AG04450 (cell line): ENCODE data around the gene CEP104. TPM values are rescaled to one million over a fixed set of nuclear protein-coding genes. Genes with fewer than 3 reads are reported as not detected.

Experiments used
- CTCF ChIA-PET: fragments of 300-600, 350-600 bp; formaldehyde crosslinking; extraction: SDS; loops from one replicate; lab custom pipeline; 2022; ENCODE audit warnings: antibody characterized with exemption, inconsistent platforms; lab: Charles Lee
- POLR2A ChIA-PET: fragments of 350-600 bp; formaldehyde crosslinking; extraction: SDS; loops from one replicate; lab custom pipeline; 2021; ENCODE audit warnings: antibody characterized with exemption, inconsistent platforms; lab: Yijun Ruan, JAX
- DNase-seq: peaks from one replicate; pipeline ENCODE4 v3.0.0-alpha.2; 2011; ENCODE audit warnings: low read depth, low spot score
- H3K27ac ChIP-seq: one replicate; pipeline ENCODE4 v1.5.1; 2012; ENCODE audit warnings: low read depth, low read length, control low read depth
- H3K27me3 ChIP-seq: one replicate; pipeline ENCODE4 v1.6.0; 2012; ENCODE audit warnings: low read length; ENCODE audit not compliant: control insufficient read depth, insufficient read depth
- H3K4me3 ChIP-seq: 2 replicates; pipeline ENCODE4 v1.5.1; 2011; ENCODE audit warnings: mild to moderate bottlenecking, low read depth, low read length, control low read depth
- H3K9me3 ChIP-seq: 2 replicates; pipeline ENCODE4 v1.5.1; 2012; ENCODE audit warnings: low read length; ENCODE audit not compliant: control insufficient read depth, insufficient read depth
- polyA plus RNA-seq: library from polyadenylated mRNA; depleted of rRNA; stranded (reverse); fragments of >200 nt; gene quantifications from 2 replicates; pipeline ENCODE4 v1.2.3, GENCODE V29; 2011
- TF ChIP-seq, protein P1 (sequence below): IDR thresholded peaks from 2 replicates; pipeline ENCODE4 v1.5.1; 2011; ENCODE audit warnings: low read depth, low read length, control low read depth, inconsistent platforms

Gene CEP104
- polyA plus RNA-seq, 1 experiment = 38.4 TPM

- POLR2A ChIA-PET = interaction anchor here (1.7 kb wide), 1 partner anchor 40 kb away, joined by 4 read pairs; no protein-coding TSS in a partner anchor
- Histone ChIP-seq H3K27me3 (no peaks in the 10 kb centered on the region), H3K27ac (peak overlapping the region; percentile 21), H3K9me3 (peaks cover 8% of the 10 kb centered on the region), H3K4me3 (peak overlapping the region; percentile 97)
- TF ChIP-seq, protein P1, sequence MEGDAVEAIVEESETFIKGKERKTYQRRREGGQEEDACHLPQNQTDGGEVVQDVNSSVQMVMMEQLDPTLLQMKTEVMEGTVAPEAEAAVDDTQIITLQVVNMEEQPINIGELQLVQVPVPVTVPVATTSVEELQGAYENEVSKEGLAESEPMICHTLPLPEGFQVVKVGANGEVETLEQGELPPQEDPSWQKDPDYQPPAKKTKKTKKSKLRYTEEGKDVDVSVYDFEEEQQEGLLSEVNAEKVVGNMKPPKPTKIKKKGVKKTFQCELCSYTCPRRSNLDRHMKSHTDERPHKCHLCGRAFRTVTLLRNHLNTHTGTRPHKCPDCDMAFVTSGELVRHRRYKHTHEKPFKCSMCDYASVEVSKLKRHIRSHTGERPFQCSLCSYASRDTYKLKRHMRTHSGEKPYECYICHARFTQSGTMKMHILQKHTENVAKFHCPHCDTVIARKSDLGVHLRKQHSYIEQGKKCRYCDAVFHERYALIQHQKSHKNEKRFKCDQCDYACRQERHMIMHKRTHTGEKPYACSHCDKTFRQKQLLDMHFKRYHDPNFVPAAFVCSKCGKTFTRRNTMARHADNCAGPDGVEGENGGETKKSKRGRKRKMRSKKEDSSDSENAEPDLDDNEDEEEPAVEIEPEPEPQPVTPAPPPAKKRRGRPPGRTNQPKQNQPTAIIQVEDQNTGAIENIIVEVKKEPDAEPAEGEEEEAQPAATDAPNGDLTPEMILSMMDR = no peak
- CTCF ChIA-PET = no interaction called here
- no peak for DNase-seq
These were observed 42.2 kb upstream of the CEP104 start for GRCh38 chr1:3898994-3899753.

- CTCF ChIA-PET = no interaction called here
- POLR2A ChIA-PET = no interaction called here
- Histone ChIP-seq H3K4me3 (no peak overlapping the region; the same call in 1 of the 2 replicates), H3K9me3 (peaks cover 8% of the 10 kb centered on the region), H3K27ac (no peak overlapping the region), H3K27me3 (no peaks in the 10 kb centered on the region)
- TF ChIP-seq, protein P1 = no peak
- no peak for DNase-seq
These were observed 41.4 kb upstream of the CEP104 start for GRCh38 chr1:3898475-3898735.

DNA sequence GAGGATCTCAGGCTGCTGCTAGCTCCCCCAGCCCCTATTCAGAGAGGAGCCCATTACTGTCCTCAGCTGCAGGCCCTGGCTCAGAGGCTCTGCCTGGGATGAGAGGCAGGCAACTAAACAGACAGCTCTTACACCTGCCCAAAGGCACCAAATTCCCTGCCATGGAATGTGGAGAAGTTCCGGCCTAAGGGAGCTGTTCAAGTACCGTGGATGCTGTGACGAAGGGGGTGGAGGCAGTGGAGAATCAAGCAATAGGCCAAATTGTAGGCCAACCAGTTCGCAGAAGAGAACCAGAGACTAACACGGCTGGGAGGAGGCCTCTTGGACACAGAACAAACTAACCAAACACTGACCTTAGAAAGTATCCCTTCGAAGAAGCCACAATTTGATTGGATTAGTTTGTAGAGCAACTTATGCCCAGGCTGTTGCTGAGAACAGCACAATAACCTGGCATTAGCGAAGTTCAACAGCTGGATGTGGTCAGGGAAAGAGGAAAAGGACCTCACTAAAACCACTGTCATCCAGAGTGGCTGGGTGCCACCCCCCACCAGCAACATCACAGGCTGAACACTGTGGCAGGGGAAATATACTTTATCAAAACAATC, 39.5 kb upstream of the CEP104 start:
- H3K27ac ChIP-seq = peak overlapping the region; percentile 11
- CTCF ChIA-PET = no interaction called here
- DNase-seq = no peak

DNA sequence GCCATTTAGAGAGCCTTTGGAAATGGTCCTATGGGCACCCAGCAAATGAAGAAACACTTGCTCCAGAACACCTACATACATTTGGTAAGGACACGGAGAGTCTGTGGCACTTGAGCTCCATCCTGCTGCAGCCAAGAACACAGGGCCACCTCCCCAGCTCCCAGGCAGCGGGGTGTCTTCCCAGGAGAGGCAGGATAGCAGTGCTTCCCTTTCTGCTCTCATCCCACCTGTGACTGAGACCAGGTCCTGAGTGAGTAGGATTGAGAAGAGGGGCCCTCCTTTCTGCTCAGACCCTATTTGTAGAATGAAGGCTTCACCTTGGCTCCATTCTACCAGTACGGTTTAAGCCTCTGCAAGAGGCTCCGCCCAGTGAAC, 38.9 kb upstream of the CEP104 start:
- Histone ChIP-seq H3K9me3 (peaks cover 8% of the 10 kb centered on the region), H3K4me3 (no peak overlapping the region), H3K27me3 (no peaks in the 10 kb centered on the region), H3K27ac (no peak overlapping the region)
- POLR2A ChIA-PET = interaction anchor here (0.6 kb wide), 1 partner anchor 85 kb away, joined by 3 read pairs; no protein-coding TSS in a partner anchor
- CTCF ChIA-PET = no interaction called here
- no peak for DNase-seq
- TF ChIP-seq, protein P1 = no peak

More for the DNA sequence above, 39.5 kb upstream of the CEP104 start:
- H3K4me3 ChIP-seq = no peak overlapping the region
- TF ChIP-seq, protein P1 = no peak
- peaks cover 8% of the 10 kb centered on the region for H3K9me3 ChIP-seq
- H3K27me3 ChIP-seq = no peaks in the 10 kb centered on the region
- POLR2A ChIA-PET = no interaction called here

- no peak for DNase-seq
- peaks cover 8% of the 10 kb centered on the region for H3K9me3 ChIP-seq
- H3K4me3 ChIP-seq = no peak overlapping the region
- ChIA-PET CTCF (no interaction called here), POLR2A (interaction anchor here (0.6 kb wide), 1 partner anchor 85 kb away, joined by 3 read pairs; no protein-coding TSS in a partner anchor)
- TF ChIP-seq, protein P1 = no peak
- H3K27me3 ChIP-seq = no peaks in the 10 kb centered on the region
- H3K27ac ChIP-seq = peak overlapping the region; percentile 39
These were observed 38.4 kb upstream of the CEP104 start for GRCh38 chr1:3895279-3895950.
